Activated CD8-positive, alpha-beta T cell treated with anti-CD3 and anti-CD28 coated beads for 36 hours (primary cell): ENCODE measurements around the gene CLIC4. TPM values are rescaled to one million over a fixed set of nuclear protein-coding genes. Genes with fewer than 3 reads are reported as not detected.
"Not testable (repeated sequence)": the region's sequence is repeated elsewhere in the genome, so short reads cannot be mapped to it uniquely, and the experiment has no call there.

Source experiments
- ATAC-seq: fragments of 200-7000 bp; cut with Tn5 transposase; one replicate; pipeline ENCODE4 v1.10.0; 2021; ENCODE audit warnings: mild to moderate bottlenecking, moderate library complexity
- CTCF ChIA-PET: fragments of 350-600 bp; sonication (Branson Sonifier 250); formaldehyde crosslinking; loops from one replicate; lab custom pipeline; 2021; ENCODE audit warnings: antibody characterized with exemption; lab: Charles Lee
- POLR2A ChIA-PET: fragments of 350-600 bp; sonication (Branson Sonifier 250); formaldehyde crosslinking; loops from one replicate; lab custom pipeline; 2021; ENCODE audit warnings: antibody characterized with exemption; lab: Charles Lee
- DNase-seq: peaks from one replicate; pipeline ENCODE4 v3.0.0-alpha.2; 2020
- H3K27ac Mint-ChIP-seq: one replicate; pipeline ENCODE4 v1.8.0; 2021; ENCODE audit warnings: mild to moderate bottlenecking, mixed read lengths
- H3K27me3 Mint-ChIP-seq: one replicate; pipeline ENCODE4 v1.8.0; 2021; ENCODE audit warnings: mixed read lengths
- H3K36me3 Mint-ChIP-seq: one replicate; pipeline ENCODE4 v1.8.0; 2021; ENCODE audit warnings: low read depth, mixed read lengths
- H3K4me1 Mint-ChIP-seq: one replicate; pipeline ENCODE4 v1.8.0; 2021; ENCODE audit warnings: low read depth, mixed read lengths
- H3K4me3 Mint-ChIP-seq: one replicate; pipeline ENCODE4 v1.8.0; 2021; ENCODE audit warnings: mild to moderate bottlenecking, moderate library complexity, mixed read lengths
- H3K9me3 Mint-ChIP-seq: one replicate; pipeline ENCODE4 v1.8.0; 2021; ENCODE audit warnings: mixed read lengths
- intact Hi-C: fragments of 100-400 bp; cut with micrococcal nuclease; formaldehyde crosslinking; loops from one replicate; pipeline ENCODE4 v1.10.0; 2022
- total RNA-seq, 2 experiments: library from RNA; stranded (reverse); gene quantifications; one replicate each; pipeline ENCODE4 v1.2.3, GENCODE V29; 2021
- TF ChIP-seq, protein P1 (sequence below): fragments of 200-600 bp; IDR thresholded peaks from one replicate; pipeline ENCODE4 v1.8.0; 2022; ENCODE audit warnings: antibody characterized with exemption, mild to moderate bottlenecking

Gene CLIC4
- total RNA-seq, 2 experiments from 2014 or later, result 19.7 to 21.8 TPM

DNA sequence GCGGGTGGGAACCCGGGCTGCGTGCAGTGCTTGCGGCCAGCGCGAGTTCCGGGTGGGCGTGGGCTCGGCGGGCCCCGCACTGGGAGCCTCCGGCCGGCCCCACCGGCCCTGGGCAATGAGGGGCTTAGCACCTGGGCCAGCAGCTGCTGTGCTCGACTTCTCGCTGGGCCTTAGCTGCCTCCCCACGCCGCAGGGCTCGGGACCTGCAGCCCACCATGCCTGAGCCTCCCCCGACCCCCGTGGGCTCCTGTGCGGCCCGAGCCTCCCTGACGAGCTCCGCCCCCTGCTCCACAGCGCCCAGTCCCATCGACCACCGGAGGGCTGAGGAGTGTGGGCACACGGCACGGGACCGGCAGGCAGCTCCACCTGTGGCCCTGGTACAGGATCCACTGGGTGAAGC is 23.7 kb upstream of the CLIC4 start:
- ATAC-seq (no peak), DNase-seq (no peak)
- Mint-ChIP-seq H3K9me3 (no peaks in the 10 kb centered on the region), H3K27me3 (no peaks in the 10 kb centered on the region), H3K4me1 (peaks cover 4% of the 10 kb centered on the region), H3K27ac (no peak overlapping the region), H3K4me3 (no peak overlapping the region), H3K36me3 (no peaks in the 10 kb centered on the region)
- TF ChIP-seq, protein P1, sequence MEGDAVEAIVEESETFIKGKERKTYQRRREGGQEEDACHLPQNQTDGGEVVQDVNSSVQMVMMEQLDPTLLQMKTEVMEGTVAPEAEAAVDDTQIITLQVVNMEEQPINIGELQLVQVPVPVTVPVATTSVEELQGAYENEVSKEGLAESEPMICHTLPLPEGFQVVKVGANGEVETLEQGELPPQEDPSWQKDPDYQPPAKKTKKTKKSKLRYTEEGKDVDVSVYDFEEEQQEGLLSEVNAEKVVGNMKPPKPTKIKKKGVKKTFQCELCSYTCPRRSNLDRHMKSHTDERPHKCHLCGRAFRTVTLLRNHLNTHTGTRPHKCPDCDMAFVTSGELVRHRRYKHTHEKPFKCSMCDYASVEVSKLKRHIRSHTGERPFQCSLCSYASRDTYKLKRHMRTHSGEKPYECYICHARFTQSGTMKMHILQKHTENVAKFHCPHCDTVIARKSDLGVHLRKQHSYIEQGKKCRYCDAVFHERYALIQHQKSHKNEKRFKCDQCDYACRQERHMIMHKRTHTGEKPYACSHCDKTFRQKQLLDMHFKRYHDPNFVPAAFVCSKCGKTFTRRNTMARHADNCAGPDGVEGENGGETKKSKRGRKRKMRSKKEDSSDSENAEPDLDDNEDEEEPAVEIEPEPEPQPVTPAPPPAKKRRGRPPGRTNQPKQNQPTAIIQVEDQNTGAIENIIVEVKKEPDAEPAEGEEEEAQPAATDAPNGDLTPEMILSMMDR, result no peak
- CTCF ChIA-PET, result interaction anchor here (1.0 to 1.4 kb wide), 4 partner anchors 23 to 114 kb away, joined by 3 to 4 read pairs (median 4); partner anchors contain the start of gene CLIC4
- intact Hi-C loops, result no loop called here
- POLR2A ChIA-PET, result no interaction called here

DNA sequence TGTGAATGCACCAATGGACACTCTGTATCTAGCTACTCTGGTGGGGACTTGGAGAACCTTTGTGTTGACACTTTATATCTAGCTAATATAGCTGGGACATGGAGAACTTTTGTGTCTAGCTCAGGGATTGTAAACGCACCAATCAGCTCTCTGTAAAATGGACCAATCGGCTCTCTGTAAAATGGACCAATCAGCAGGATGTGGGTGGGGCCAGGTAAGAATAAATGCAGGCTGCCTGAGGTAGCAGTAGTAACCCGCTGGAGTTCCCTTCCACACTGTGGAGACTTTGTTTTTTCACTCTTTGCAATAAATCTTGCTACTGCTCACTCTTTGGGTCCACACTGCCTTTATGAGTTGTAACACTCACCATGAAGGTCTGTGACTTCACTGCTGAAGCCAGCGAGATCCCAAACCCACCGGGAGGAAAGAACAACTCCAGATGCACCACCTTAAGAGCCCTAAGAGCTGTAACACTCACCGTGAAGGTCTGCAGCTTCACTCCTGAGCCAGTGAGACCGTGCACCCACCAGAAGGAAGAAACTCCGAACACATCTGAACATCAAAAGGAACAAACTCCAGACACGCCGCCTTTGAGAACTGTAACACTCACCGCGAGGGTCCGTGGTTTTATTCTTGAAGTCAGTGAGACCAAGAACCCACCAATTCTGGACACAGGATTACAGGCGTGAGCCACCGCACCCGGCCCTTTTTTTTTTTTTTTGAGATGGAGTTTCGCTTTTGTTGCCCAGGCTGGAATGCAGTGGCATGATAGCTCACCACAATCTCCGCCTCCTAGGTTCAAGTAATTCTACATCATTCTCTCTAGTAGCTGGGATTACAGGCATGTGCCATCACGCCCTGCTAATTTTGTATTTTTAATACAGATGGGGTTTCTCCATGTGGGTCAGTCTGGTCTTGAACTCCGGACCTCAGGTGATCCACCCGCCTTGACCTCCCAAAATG is 22.9 kb upstream of the CLIC4 start:
- ATAC-seq (peak; percentile 39), DNase-seq (peak; percentile 41)
- H3K36me3 Mint-ChIP-seq, POLR2A ChIA-PET, intact Hi-C loops, H3K9me3 Mint-ChIP-seq, H3K27ac Mint-ChIP-seq, H3K27me3 Mint-ChIP-seq, H3K4me1 Mint-ChIP-seq: not testable (repeated sequence)
- peak overlapping the region; percentile 60 for H3K4me3 Mint-ChIP-seq
- CTCF ChIA-PET, result interaction anchor here (1.0 to 1.4 kb wide), 5 partner anchors 23 to 113 kb away, joined by 3 to 4 read pairs (median 3); partner anchors contain the start of gene CLIC4

DNA sequence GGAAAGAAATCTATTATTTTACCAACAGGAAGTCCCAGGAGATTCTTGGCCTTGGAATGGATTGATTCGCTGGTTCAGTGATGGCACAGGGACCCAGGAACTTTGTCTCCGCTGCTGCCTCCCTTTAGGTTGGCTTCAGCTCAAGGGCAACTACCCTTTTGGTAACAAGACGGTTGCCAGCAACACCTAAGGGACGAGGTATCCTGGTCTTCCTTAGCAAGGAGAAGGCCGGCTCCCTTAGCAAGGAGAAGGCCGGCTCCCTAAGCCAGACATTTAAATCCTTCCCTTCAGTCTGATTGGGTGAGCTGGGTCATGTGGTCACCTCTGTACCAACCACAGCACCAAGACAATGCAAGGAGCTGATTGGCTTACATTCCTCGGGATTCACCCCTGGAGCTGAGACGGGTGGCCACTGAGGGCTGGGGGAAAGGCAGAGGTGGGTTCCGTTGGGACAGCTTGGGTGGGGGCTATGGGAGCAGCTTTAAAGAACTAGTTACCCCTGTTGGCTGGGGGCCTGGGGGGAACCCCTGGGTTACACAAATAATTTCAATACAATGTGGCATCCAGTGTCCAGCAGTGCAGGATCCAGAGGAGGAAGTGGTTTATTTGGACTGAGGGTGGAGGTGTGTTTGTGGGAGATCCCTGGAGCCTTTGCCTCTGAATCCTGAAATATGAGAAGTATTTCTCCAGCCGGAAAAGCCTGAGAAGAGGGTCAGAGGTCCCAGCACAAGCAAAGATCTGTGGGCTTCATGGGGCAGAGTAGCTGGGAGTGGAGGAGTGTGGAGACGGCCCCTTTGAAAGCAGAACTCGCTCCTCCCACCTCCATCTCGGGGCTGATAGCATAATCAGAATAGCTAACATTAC is 20.7 kb upstream of the CLIC4 start:
- Mint-ChIP-seq H3K9me3 (no peaks in the 10 kb centered on the region), H3K36me3 (no peaks in the 10 kb centered on the region), H3K27me3 (no peaks in the 10 kb centered on the region), H3K4me3 (no peak overlapping the region), H3K27ac (no peak overlapping the region), H3K4me1 (peaks cover 11% of the 10 kb centered on the region)
- DNase-seq, result no peak
- TF ChIP-seq, protein P1, result no peak
- no peak for ATAC-seq
- CTCF ChIA-PET, result interaction anchor here (1.7 kb wide), 2 partner anchors 35 to 106 kb away, joined by 4 to 5 read pairs; no protein-coding TSS in a partner anchor
- intact Hi-C loops, result no loop called here
- POLR2A ChIA-PET, result no interaction called here

DNA sequence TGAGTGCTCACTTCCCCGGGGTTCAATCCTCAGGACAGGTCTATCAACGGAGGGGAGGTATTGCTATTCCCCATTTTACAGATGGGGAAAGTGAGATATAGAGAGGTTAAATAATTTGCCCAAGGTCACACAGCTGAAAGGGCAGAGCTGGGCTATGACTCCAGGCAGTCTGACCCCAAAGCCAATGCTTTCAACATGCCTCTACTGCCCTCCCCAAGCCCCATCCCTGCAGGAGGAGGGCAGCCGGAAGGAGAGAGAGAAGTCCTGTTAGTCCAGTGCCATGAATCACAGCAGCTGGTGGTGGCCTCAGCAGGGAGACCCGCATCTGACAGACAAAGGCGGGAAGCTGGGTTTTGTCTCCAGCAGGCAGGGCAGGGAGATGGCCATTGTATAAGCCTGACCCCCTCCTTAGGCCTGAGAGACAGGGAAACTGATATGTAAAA is 20.0 kb upstream of the CLIC4 start:
- no peak for DNase-seq
- POLR2A ChIA-PET, result no interaction called here
- CTCF ChIA-PET, result interaction anchor here (1.7 kb wide), 2 partner anchors 36 to 105 kb away, joined by 4 to 5 read pairs; no protein-coding TSS in a partner anchor
- H3K36me3 Mint-ChIP-seq, result no peaks in the 10 kb centered on the region
- TF ChIP-seq, protein P1, result no peak
- ATAC-seq, result no peak
- no peak overlapping the region for H3K27ac Mint-ChIP-seq
- intact Hi-C loops, result no loop called here
- H3K4me3 Mint-ChIP-seq, result no peak overlapping the region
- H3K4me1 Mint-ChIP-seq, result peaks cover 11% of the 10 kb centered on the region
- no peaks in the 10 kb centered on the region for H3K9me3 Mint-ChIP-seq
- H3K27me3 Mint-ChIP-seq, result no peaks in the 10 kb centered on the region

DNA sequence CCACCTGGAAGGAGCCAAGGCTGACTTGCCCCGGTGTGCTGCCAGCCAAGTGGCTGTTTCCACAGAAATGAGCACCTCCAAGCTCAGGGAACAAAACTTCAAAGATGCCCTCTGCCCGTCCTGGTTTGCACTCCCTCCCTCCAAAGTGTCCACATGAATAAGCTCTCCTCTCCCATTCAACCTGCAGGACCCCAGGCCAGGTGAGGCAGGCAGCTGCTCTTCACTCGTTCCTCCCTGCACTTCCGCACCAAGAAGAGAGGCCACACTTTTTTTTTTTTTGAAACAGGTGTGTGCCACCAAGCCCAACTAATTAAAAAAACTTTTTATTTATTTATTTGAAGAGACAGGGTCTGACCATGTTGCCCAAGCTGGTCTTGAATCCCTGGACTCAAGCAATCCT is 18.5 kb upstream of the CLIC4 start:
- TF ChIP-seq, protein P1, result no peak
- intact Hi-C loops, result no loop called here

More for the DNA sequence above, 18.5 kb upstream of the CLIC4 start:
- POLR2A ChIA-PET, result no interaction called here
- ATAC-seq (no peak), DNase-seq (no peak)
- H3K27me3 Mint-ChIP-seq, result no peaks in the 10 kb centered on the region
- H3K9me3 Mint-ChIP-seq, result no peaks in the 10 kb centered on the region
- no peaks in the 10 kb centered on the region for H3K36me3 Mint-ChIP-seq
- no peak overlapping the region for H3K27ac Mint-ChIP-seq
- CTCF ChIA-PET, result interaction anchor here (1.4 kb wide), 1 partner anchor 18 kb away, joined by 4 read pairs; the partner anchor contains the start of gene CLIC4
- H3K4me3 Mint-ChIP-seq, result no peak overlapping the region
- peaks cover 11% of the 10 kb centered on the region for H3K4me1 Mint-ChIP-seq
